H9 (cell line): ENCODE measurements around the gene KRT6B. TPM values are rescaled to one million over a fixed set of nuclear protein-coding genes. Genes with fewer than 3 reads are reported as not detected.

Experiments used
- DNase-seq: peaks from one replicate; pipeline ENCODE4 v3.0.0-alpha.2; 2017
- H2AFZ ChIP-seq: one replicate; pipeline ENCODE4 v1.6.1; 2013; ENCODE audit warnings: mild to moderate bottlenecking, low read length, control low read depth, moderate library complexity
- H2AK5ac ChIP-seq: 2 replicates; pipeline ENCODE4 v1.6.1; 2013; ENCODE audit warnings: low read length, control low read depth, mixed read lengths; ENCODE audit not compliant: insufficient read length
- H2BK120ac ChIP-seq: one replicate; pipeline ENCODE4 v1.6.1; 2013; ENCODE audit warnings: low read depth, mild to moderate bottlenecking, low read length, control low read depth, inconsistent platforms; ENCODE audit not compliant: poor library complexity, severe bottlenecking
- H2BK12ac ChIP-seq: 2 replicates; pipeline ENCODE4 v1.6.1; 2013; ENCODE audit warnings: low read length, control low read depth, mixed read lengths, low read depth; ENCODE audit not compliant: insufficient read length
- H2BK15ac ChIP-seq: 2 replicates; pipeline ENCODE4 v1.6.1; 2013; ENCODE audit warnings: low read depth, low read length, control low read depth
- H2BK20ac ChIP-seq: one replicate; pipeline ENCODE4 v1.6.1; 2013; ENCODE audit warnings: low read depth, mild to moderate bottlenecking, low read length, control low read depth, inconsistent platforms; ENCODE audit not compliant: poor library complexity, severe bottlenecking
- H2BK5ac ChIP-seq: 2 replicates; pipeline ENCODE4 v1.6.1; 2013; ENCODE audit warnings: low read length, control low read depth, mixed read lengths; ENCODE audit not compliant: insufficient read length
- H3K14ac ChIP-seq: 2 replicates; pipeline ENCODE4 v1.6.1; 2013; ENCODE audit warnings: low read length, control low read depth; ENCODE audit not compliant: insufficient read depth
- H3K18ac ChIP-seq: 2 replicates; pipeline ENCODE4 v1.6.1; 2013; ENCODE audit warnings: low read depth, mild to moderate bottlenecking, mixed read lengths, low read length, control low read depth; ENCODE audit not compliant: insufficient read length
- H3K23ac ChIP-seq: 2 replicates; pipeline ENCODE4 v1.6.1; 2013; ENCODE audit warnings: low read length, control low read depth, mixed read lengths, low read depth; ENCODE audit not compliant: insufficient read length
- H3K23me2 ChIP-seq: 2 replicates; pipeline ENCODE4 v1.6.1; 2013; ENCODE audit warnings: low read depth, mild to moderate bottlenecking, mixed read lengths, low read length, control low read depth; ENCODE audit not compliant: insufficient read length, poor library complexity, severe bottlenecking
- H3K27ac ChIP-seq: 2 replicates; pipeline ENCODE4 v1.5.1; 2013; ENCODE audit warnings: low read length, control low read depth, mixed read lengths, low read depth; ENCODE audit not compliant: insufficient read length
- H3K27me3 ChIP-seq: 2 replicates; pipeline ENCODE4 v1.6.1; 2013; ENCODE audit warnings: low read length, control low read depth, inconsistent platforms; ENCODE audit not compliant: insufficient read depth
- H3K4ac ChIP-seq: 2 replicates; pipeline ENCODE4 v1.6.1; 2013; ENCODE audit warnings: low read depth, mild to moderate bottlenecking, control low read depth, inconsistent platforms, low read length, moderate library complexity
- H3K4me1 ChIP-seq: 2 replicates; pipeline ENCODE4 v1.6.1; 2013; ENCODE audit warnings: low read length, control low read depth, inconsistent platforms; ENCODE audit not compliant: insufficient read depth
- H3K4me2 ChIP-seq: 2 replicates; pipeline ENCODE4 v1.6.1; 2013; ENCODE audit warnings: low read length, control low read depth, mixed read lengths; ENCODE audit not compliant: insufficient read length, insufficient read depth
- H3K56ac ChIP-seq: 2 replicates; pipeline ENCODE4 v1.6.1; 2013; ENCODE audit warnings: low read depth, mild to moderate bottlenecking, mixed read lengths, low read length, control low read depth; ENCODE audit not compliant: insufficient read length
- H3K79me1 ChIP-seq: 2 replicates; pipeline ENCODE4 v1.6.1; 2013; ENCODE audit warnings: low read depth, mild to moderate bottlenecking, moderate library complexity, low read length, control low read depth, inconsistent platforms; ENCODE audit not compliant: insufficient read depth, poor library complexity, severe bottlenecking
- H3K79me2 ChIP-seq: 2 replicates; pipeline ENCODE4 v1.6.1; 2013; ENCODE audit warnings: low read length, control low read depth, inconsistent platforms; ENCODE audit not compliant: insufficient read depth
- H3K9ac ChIP-seq: 2 replicates; pipeline ENCODE4 v1.6.1; 2013; ENCODE audit warnings: low read length, control low read depth, mixed read lengths; ENCODE audit not compliant: insufficient read length; ENCODE audit errors: extremely low read depth
- H3K9me3 ChIP-seq: one replicate; pipeline ENCODE4 v1.6.1; 2013; ENCODE audit warnings: low read depth, low read length, inconsistent platforms; ENCODE audit not compliant: control insufficient read depth
- H3T11ph ChIP-seq: one replicate; pipeline ENCODE4 v1.6.1; 2013; ENCODE audit warnings: mild to moderate bottlenecking, low read length, control low read depth, inconsistent platforms
- H4K20me1 ChIP-seq: one replicate; pipeline ENCODE4 v1.6.1; 2013; ENCODE audit not compliant: control insufficient read depth, insufficient read length, insufficient read depth
- H4K5ac ChIP-seq: 2 replicates; pipeline ENCODE4 v1.6.1; 2013; ENCODE audit warnings: low read depth, mild to moderate bottlenecking, mixed read lengths, low read length, control low read depth; ENCODE audit not compliant: insufficient read length
- H4K8ac ChIP-seq: replicated peaks from 2 replicates; pipeline ENCODE4 v1.6.1; 2013; ENCODE audit warnings: low read length, control low read depth, mixed read lengths, low read depth; ENCODE audit not compliant: insufficient read length
- H4K91ac ChIP-seq: 2 replicates; pipeline ENCODE4 v1.6.1; 2013; ENCODE audit warnings: low read depth, mild to moderate bottlenecking, moderate library complexity, mixed read lengths, low read length, control low read depth; ENCODE audit not compliant: insufficient read length
- H3K27ac Mint-ChIP-seq, 3 experiments: 2 replicates in 2 of 3; 3 replicates in 1 of 3; pipeline ENCODE4 v1.8.0; 2020 to 2021; ENCODE audit warnings: mixed read lengths in 3 of 3, mild to moderate bottlenecking in 1 of 3, moderate library complexity in 1 of 3
- H3K27me3 Mint-ChIP-seq: 2 replicates; pipeline ENCODE4 v1.8.0; 2021; ENCODE audit warnings: low read depth, mild to moderate bottlenecking, moderate library complexity, mixed read lengths
- H3K36me3 Mint-ChIP-seq, 3 experiments: 2 replicates in 2 of 3; 3 replicates in 1 of 3; pipeline ENCODE4 v1.8.0; 2020 to 2021; ENCODE audit warnings: low read depth in 3 of 3, mixed read lengths in 3 of 3; ENCODE audit not compliant: insufficient read depth in 1 of 3
- H3K4me1 Mint-ChIP-seq, 2 experiments: 2 replicates each; pipeline ENCODE4 v1.8.0; 2020; ENCODE audit warnings: mixed read lengths in 2 of 2
- H3K4me3 Mint-ChIP-seq, 2 experiments: 2 replicates in 1 of 2; 3 replicates in 1 of 2; pipeline ENCODE4 v1.8.0; 2020 to 2021; ENCODE audit warnings: mild to moderate bottlenecking in 2 of 2, mixed read lengths in 2 of 2, moderate library complexity in 1 of 2
- H3K9me3 Mint-ChIP-seq, 2 experiments: 2 replicates in 1 of 2; 3 replicates in 1 of 2; pipeline ENCODE4 v1.8.0; 2020; ENCODE audit warnings: mild to moderate bottlenecking in 2 of 2, mixed read lengths in 2 of 2, moderate library complexity in 1 of 2
- WGBS: extraction: QIAGEN DNeasy Blood & Tissue Kit; methylation state at CpG from one replicate; pipeline ENCODE4 v1.1.7; 2013; ENCODE audit warnings: missing lambda C conversion rate, low lambda C conversion rate, mixed read lengths; ENCODE audit not compliant: insufficient read length; ENCODE audit errors: extremely low coverage; 5-methylcytosine and 5-hydroxymethylcytosine counted together
- total RNA-seq: library from RNA; stranded (reverse); gene quantifications from 2 replicates; pipeline ENCODE4 v1.2.1, GENCODE V29; 2021
- TF ChIP-seq, protein P1 (sequence below): fragments of 200-600 bp; sonication (generic); conservative IDR thresholded peaks from 3 replicates; pipeline ENCODE4 v1.8.0; 2021; ENCODE audit warnings: antibody characterized with exemption, mild to moderate bottlenecking

The KRT6B gene
- total RNA-seq, 1 experiment from 2014 or later: not detected

DNA sequence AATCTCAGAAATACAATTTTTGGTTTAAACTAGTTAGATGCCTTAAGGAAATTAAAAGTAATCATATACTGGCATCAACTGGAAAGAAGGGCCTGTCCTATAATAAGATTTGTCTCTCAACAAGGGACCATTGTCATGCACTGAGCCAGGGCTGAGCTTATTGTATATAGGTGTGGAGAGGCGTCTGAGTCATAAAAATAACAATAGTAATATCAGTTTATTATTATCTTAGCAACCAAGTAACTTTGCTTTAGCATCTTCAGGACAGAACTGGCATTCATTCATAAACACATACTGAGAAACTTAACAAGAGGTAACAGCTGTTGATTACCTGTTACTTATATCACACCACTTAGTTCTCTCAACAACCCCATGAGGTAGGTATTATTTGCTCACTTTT is 24.9 kb downstream of the KRT6B start:
- H4K8ac ChIP-seq: no peak overlapping the region
- no peaks in the 10 kb centered on the region for H3K36me3 Mint-ChIP-seq
- no peaks in the 10 kb centered on the region for H3K4me1 ChIP-seq
- no peak overlapping the region for H3T11ph ChIP-seq
- no peak overlapping the region for H2BK5ac ChIP-seq
- H4K20me1 ChIP-seq: no peaks in the 10 kb centered on the region
- no peaks in the 10 kb centered on the region for H3K9me3 ChIP-seq
- no peak overlapping the region for H2AFZ ChIP-seq
- no peaks in the 10 kb centered on the region for H3K27me3 ChIP-seq
- no peak overlapping the region for H3K4me2 ChIP-seq
- H3K14ac ChIP-seq: no peak overlapping the region
- no peak overlapping the region for H4K91ac ChIP-seq
- no peak overlapping the region for H3K9ac ChIP-seq
- H3K23ac ChIP-seq: no peak overlapping the region
- H2AK5ac ChIP-seq: no peak overlapping the region
- H2BK15ac ChIP-seq: no peak overlapping the region
- peaks cover 9 to 13% of the 10 kb centered on the region in 2 experiments; a peak in 3 of 4 replicates for H3K4me1 Mint-ChIP-seq
- no peak overlapping the region for H4K5ac ChIP-seq
- H3K27ac ChIP-seq: no peak overlapping the region
- TF ChIP-seq, protein P1, sequence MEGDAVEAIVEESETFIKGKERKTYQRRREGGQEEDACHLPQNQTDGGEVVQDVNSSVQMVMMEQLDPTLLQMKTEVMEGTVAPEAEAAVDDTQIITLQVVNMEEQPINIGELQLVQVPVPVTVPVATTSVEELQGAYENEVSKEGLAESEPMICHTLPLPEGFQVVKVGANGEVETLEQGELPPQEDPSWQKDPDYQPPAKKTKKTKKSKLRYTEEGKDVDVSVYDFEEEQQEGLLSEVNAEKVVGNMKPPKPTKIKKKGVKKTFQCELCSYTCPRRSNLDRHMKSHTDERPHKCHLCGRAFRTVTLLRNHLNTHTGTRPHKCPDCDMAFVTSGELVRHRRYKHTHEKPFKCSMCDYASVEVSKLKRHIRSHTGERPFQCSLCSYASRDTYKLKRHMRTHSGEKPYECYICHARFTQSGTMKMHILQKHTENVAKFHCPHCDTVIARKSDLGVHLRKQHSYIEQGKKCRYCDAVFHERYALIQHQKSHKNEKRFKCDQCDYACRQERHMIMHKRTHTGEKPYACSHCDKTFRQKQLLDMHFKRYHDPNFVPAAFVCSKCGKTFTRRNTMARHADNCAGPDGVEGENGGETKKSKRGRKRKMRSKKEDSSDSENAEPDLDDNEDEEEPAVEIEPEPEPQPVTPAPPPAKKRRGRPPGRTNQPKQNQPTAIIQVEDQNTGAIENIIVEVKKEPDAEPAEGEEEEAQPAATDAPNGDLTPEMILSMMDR: no peak
- no peak overlapping the region for H3K56ac ChIP-seq
- no CpG with 5 or more reads among the region's 1 CpG for WGBS
- H3K23me2 ChIP-seq: no peaks in the 10 kb centered on the region
- H3K9me3 Mint-ChIP-seq: no peaks in the 10 kb centered on the region
- peaks cover 38% of the 10 kb centered on the region for H3K27me3 Mint-ChIP-seq
- H3K27ac Mint-ChIP-seq: no peak overlapping the region
- H3K18ac ChIP-seq: no peak overlapping the region
- no peaks in the 10 kb centered on the region for H3K79me1 ChIP-seq
- H2BK12ac ChIP-seq: no peak overlapping the region
- no peak overlapping the region for H2BK120ac ChIP-seq
- no peak overlapping the region for H3K4me3 Mint-ChIP-seq
- H3K79me2 ChIP-seq: no peaks in the 10 kb centered on the region
- DNase-seq: no peak
- H2BK20ac ChIP-seq: no peak overlapping the region
- H3K4ac ChIP-seq: no peak overlapping the region
